SIG-M5 (cell line): ENCODE results near the gene RAPGEF1.

Experiments
- DNase-seq: peaks from one replicate; lab custom pipeline; 2025; lab: John Stamatoyannopoulos, UW

Gene RAPGEF1

DNA sequence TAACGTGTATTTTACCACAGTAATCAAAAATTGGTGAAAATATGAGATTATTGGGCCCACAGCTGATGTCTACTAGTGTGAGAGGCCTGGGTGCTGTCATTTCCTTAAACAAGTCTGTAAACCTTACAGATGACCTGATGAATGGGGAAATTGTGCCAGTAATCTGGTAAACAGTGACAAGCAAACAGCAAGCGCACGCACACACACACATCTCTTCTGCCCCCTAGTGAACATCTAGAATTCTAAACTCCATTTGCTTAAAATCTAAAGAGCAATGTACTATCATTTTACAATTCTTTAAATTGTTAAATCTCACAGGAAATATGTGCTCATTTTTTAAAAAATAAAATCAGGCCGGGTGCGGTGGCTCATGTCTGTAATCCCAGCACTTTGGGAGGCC, 7.5 kb upstream of the RAPGEF1 start:
- DNase-seq: peak; percentile 14

DNA sequence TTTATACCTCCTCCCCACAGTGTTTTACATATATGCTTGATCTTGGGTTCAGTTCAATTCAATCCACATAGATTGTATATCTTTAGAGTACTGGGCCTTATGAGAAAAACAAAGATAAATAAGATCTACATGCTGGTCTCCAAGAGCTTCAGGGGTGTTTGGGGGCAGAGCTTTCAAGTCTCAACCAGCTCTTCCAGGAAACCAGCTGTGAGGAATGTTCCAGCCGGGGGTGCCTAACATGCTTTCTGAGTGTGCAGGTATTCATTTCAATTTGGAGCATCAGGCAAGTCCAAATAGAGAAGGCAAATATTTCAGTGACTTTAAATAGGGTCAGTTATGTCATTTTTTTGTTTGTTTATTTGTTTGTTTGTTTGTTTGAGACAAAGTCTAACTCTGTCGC, 5.7 kb upstream of the RAPGEF1 start:
- no peak for DNase-seq

DNA sequence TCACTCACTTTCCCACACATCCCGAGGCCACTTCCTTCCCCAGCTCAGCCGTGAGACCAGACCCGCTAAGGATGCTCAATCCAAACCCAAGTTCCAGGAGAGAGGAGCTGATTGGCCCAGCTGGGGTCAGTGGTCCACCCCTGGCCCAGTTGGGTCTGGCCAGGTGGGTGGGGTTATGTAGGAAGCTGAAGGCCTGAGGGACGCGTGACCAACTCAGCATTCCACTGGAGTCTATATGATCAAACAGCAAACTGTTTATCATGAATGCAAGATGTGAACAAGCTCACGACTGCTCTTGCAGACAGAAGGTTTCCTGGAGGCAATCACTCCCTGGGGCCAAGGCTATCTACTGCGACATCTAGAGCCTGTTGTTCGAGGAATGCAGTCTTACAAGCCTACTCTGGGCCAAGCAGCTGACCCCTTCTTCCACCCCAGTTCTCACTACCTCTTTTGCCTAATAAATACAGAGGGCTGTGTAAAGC, 4.9 kb upstream of the RAPGEF1 start:
- DNase-seq: no peak

DNA sequence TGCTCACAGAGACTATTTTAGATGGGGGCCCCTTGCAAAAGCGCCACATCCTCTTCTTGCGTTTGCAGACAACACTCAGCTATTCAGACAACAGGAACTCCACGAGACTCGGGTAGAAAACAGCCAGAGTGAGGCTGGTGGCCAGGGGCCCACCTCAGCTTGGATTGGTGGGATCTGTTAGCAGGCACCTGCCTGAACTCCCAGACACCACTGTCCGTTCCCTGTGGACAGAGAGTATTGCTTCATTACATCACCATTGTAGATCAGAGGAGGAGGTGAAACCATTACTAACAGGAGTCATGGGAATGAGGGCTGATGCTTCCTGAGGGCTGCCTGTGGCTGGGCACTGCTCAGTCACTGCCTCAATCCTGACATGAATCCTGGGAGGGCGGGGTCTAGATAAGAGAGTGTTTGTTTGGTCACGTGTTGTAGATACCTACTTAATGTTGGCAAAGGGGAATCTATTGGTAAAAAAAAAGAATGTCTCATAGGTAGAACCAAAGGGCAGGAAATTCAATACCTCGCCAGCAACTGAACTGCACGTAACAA, 4.4 kb upstream of the RAPGEF1 start:
- peak; percentile 23 for DNase-seq

DNA sequence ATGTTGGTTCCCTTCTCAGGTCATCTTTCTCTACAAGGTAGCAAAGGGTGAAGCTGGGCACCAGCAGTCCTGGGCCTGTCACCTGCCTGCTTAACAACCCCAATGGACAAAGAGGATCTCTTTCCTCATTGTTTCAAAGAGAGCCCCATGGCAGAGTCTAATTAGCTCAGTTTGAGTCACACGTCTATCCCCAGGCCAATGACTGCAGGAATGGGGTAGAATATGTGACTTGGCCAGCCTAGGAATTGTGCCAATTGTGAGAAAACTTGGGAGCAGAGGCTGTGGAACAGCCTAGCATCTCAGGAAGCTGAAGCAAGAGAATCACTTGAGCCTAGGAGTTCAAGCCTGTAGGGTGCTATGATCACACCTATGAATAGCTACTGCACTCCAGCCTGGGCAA, 3.6 kb upstream of the RAPGEF1 start:
- no peak for DNase-seq

DNA sequence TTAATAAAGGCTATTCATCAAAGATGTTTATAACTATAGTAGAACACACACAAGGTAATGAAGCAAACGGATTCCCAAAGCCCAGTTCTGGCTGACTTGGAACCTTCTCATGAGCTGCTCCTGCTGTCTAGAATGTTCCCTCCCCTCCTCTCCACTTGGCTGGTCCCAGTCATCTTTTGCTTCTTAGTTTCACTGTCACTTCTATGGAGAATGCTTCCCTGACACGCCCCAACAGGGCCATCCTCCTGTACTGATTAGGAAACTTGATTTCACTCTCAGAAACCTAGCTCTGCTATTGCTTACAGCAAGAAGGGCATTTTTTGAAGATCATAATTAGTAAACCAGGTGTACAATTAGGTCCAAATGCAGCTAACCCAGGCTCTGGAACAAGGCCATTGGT, 3.2 kb upstream of the RAPGEF1 start:
- DNase-seq: no peak

DNA sequence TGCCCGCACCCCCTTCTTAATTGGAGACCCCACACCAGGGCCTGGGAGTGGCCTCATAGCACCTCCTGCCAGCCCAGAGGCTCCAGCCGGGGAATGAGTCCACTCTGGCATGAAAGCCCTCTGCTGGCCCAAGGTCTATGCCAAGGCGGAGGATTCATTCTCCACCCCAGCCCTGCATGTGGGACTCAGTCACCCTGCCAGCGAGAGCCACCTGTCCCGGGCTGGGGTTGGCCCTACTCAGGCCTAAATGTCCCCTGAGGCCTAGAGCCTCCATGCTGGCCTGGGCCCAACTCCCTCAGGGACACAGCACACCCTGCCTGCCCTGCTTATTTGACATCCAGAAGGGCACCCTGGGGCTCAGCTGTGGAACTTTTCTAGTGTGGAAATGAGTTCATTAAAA, 1.0 kb upstream of the RAPGEF1 start:
- no peak for DNase-seq

DNA sequence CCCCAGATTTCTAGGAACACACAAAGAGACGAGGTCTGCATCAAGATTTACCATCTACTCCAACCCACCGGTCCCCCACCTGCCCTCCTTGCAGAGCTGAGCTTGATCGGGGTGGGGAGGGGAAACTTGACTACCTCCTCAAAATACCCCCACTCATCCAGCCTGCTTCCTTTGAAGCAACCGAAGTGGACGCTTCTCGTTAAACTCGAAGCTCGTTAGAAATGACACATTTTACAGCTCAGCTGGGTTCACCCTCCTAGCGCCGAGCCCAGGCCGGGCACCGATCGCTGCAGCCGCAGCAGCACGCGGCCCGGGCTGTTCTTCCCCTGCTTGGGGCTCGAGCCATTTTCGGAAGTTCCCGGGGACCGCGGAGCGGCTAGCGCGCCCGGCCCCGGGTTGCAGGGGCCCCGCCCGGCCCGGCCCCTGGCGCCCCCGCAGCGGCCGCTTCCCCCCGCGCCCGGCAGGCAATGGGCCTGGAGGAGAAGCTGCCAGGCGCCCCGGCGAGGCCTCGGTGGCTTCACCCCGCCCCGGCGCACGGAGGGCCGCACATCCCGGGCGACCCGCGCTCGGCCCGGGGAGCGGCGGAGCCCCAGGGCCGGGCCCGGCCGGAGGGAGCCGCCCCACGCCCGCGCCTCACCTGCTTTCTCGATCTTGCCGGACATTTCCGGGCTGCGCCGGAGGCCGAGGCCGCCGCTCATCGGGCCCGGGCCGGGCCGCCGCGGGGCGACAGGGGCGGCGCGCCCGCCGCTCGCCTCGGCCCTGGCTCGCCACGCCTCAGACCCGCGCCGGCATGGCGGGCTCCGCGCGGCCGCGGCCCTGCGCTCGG, 530 bp downstream of the RAPGEF1 start:
- no peak for DNase-seq

DNA sequence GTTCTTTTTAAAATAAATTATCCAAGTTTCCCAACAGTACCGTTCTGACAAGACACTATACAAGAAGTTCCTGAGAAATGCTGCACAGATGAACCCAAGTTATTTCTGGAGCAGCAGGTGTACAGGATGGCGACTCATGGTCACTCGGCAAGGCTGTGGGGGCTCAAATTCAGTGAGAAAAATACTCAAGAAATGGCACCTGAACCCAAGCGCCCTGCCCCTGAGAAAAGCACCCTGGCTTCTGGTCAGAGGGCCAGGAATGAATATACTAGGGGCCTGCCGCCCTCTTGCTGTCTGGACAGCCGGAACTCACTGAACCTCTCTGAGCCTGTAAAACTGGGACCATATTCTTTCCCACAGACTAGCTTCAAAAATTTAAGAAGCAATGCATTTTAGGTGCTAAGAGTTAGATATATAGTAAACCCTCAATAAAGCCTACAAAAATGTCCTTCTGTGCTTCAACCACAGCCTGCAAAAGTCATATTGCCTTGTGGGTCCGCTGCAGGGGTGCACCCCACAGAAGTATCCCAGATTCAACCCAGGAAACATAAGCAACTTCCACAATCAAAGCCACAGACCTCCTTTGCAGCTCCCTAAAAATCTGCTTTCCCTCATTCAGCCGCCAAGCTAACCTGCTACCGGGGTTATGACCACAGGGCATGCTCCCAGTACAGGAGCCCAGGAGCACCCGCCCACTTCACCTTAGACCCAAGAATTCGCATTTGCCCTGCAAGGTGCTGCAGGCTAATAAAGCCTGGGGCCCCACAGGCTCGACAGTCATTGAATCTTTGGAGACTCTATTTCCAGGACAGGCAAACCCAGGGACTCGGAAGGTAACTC, 1.4 kb downstream of the RAPGEF1 start:
- DNase-seq: no peak

DNA sequence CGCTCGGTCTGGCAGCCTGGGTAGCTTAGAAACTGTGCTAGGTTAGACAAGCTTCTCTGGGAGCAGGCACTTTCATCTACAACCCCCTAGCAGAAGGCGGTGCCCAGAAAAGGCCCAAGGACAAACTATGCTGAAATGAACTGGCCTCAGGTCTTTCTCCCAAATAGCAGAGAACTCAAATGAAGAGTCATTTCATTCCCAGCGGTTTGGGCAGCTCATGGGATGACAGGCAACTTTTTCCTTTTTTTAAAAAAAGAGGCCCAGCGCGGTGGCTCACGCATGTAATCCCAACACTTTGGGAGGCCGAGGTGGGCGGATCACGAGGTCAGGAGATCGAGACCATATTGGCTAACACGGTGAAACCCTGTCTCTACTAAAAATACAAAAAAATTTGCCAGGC, 2.5 kb downstream of the RAPGEF1 start:
- no peak for DNase-seq

DNA sequence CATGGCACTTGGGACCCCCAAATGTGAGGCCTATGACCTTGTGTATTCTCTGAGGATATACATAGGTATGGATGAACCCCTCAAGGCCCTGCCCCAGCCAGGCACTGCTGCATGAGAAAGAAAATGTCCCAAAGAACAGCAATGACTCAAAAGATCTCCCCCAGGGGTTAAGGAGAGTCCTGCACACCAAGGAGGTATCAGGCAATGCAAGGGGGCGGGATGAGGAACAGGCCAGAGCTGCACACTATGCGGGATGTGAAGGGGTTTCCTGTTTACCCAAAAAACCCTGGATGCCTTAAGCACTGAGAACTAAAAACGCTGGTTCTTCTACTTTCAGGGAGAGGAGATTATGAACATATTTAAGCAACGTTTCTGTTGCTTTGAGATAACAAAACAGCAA, 3.4 kb downstream of the RAPGEF1 start:
- no peak for DNase-seq

DNA sequence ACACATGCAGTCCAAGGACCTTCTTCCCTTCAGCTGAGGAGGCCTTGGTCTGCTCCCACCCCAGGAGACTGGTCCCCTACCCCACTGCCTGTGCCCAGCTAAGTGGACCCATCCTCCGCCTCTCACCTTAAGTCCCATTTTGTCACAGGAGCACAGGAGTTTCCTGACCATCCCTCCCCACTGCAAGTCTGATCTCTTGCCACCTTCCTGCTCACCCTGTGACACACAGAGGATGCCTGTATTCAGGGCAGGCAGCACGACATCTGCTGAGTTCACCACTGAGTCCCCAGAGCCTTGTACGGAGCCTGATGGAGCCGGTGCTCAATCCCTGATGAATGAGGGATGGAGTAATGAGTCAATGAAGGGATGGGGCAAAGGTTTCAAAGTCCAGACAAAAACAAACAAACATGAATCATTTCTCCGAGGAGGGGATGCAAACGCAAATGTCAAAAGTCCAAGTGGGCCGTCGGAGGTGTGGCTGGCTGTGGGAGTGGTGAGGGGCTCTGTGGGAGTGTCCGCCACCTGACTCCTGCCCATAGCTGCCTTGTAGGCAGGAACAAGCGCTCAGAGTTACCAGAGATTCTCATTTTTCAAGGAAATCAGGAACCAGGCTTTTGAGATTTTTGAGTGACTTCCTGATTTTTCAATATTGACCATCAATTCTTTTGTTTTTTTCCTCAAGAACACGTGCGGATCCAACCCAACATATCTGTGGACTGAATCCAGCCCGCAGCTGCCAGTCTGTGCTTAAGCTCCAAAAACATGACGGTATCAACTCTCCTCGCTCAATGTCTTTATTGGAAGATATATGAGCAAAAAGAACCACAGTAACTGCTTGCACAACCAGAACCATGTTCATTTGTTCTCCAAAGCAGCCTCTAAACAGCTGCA, 4.4 kb downstream of the RAPGEF1 start:
- no peak for DNase-seq

DNA sequence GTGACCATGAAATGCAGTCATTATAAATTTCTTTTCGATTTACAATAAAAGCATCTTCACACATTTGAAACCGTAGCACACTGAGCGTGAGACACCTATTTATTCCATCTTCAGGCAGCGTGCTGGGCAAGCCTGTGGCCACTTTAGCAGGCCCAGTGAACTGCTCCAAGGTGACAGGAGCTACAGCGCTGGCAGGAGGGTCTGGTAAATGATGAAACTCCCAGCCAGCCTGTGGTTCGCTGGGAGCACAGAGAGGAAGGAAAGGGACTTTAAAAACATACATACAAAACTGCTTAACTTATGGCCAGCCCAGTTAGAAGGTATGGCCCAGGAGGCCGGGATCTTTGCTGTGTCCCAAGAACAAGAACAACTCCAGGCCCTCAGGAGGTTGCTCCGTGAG, 5.1 kb downstream of the RAPGEF1 start:
- no peak for DNase-seq

DNA sequence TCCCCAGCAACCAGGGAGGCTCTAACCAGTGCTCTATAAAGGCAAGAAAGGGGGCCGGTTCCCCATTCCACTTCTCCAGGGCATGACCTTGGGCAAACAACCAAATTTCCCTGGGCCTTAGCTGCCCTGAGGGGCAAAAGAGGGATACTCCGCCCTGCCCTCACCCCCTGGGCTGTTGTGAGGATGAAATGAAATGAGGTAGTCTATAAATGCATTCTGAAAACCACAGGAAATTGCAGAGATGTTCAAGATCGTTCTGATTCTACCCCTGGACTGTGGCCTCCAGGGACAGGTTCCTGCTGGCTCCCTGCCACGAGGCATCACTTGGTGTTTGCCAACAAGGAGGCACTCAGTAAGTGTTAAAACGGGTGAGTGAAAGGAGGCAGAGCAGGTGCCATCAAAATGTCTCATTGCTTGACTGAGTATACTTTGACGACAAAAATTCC, 5.7 kb downstream of the RAPGEF1 start:
- DNase-seq: peak; percentile 20

DNA sequence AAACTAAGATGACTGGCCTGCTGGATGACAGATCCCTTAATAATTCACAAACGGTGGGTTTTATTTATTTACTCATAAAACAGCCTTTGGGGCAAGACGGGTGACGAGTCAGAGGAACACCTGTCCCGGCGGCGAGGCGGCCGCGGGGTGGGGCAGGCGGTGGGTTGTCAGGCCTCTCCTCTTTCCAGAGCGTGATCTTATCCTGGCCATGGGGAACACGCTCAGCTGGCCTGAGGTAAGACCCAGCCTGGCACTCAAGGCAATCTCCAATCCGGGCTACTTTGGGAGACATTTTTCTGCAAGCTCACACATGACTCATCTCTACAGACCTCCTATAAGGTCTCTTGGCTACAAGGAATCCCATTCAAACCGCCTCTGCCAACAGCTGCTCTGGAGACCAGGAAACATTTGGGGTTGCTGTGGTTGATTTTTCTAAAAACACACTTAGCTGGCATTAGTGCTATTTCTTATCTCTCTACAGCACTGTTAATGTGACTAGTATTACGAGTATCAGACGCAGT, 6.3 kb downstream of the RAPGEF1 start:
- peak; percentile 49 for DNase-seq

DNA sequence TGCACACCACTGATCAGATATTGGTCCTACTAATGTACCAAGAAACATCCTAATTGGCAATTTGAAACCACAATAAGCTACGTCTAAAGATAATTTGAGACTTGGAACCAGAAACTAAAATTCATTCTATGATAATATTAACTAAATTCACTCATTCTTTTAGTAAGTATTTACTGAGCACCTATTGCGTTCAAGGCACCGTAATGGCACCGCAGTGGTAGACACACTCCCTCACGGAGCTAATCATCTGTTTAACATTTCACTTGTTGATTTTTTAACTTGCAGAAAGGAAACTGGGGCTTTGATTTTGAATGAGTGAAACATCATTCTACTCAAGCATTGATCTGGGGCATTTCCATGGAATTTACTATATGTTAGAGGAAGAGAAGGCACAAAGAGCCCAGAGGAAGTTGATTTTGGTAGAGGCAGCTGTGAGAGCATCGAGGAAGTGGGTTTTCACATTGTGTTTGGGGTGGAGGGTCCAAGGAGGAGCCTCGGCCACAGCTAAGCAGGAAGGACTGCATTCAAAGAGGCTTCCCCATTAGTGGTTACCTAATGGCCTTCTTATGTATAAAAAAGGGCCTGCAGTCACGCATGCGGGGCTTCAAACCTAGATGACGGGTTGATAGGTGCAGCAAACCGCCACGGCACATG, 7.1 kb downstream of the RAPGEF1 start:
- no peak for DNase-seq

DNA sequence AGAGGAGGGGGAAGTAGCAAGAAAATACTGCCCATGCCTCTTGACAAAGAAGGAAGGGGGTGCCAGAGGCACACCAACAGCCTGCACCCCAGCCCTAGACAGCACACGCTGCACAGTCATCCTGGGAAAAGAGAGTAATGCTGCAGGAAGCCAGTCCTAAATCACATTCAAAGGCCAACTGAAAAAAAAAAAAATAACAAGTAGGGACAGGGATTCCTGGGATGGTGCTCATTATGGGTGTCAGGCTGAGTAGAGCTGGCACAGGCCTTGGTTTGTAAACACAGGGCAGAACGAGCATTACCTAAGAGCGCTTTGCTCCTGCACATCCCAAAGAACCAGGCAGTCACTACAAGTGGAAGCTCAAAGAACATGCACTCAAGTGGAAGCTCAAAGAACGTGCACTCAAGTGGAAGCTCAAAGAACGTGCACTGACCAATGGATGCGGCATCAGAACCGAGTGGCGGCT, 7.8 kb downstream of the RAPGEF1 start:
- DNase-seq: no peak

DNA sequence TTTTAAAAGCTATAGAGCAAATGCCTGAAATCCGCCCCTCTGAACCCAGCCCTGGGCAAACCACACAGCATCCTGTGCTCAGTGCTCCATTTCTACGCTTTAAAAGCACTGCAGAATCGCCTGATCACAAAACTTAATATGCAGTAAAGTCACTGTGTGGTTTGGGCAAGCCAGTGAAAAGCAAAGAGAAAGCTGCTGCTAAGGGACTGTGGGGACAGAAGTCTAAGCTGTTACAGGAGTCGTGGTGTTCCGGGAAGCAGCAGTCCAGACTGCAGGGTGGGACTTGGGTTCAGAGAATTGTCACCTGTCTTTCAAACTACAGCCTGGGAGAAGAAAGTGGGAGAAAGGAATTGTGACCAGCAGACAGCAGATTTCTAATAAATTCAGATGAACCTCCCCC, 8.2 kb downstream of the RAPGEF1 start:
- DNase-seq: no peak

DNA sequence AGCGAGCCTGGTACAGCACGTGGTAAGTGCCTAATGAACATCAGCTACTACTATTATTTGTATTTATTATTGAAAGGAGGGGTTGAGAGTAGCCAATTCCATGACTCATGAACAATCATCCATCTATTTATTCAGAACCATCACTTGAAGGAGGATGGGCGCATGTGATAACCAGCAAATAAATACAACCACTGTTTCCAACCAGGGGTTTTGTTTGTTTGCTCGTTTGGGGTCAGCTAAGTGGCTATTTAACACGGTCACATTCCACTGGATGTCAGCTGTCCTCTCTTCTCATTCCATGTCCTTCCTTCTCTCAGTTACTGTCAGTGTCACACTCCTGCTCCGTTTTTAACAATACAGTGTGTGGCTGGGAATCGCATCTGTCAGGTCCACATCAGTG, 8.6 kb downstream of the RAPGEF1 start:
- DNase-seq: no peak

DNA sequence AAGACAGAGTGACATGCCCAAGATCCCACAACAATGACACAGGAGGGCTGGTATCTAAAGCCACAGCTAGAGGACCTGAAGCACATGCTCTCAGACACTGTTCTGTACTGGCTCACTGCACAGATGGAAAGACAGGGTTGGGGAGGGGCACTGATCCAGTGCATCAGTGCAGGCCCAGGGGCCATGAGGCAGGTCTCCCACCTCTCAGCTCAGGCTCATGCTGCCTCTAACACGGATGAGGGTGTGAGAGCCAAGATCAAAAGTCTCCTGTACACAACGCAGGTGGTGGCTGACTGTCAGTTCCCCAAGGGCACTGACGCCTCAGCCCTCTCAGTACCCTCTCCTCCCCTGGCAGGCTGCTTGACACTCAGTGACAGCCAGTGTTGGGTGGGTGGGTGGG, 10.9 kb downstream of the RAPGEF1 start:
- no peak for DNase-seq

DNA sequence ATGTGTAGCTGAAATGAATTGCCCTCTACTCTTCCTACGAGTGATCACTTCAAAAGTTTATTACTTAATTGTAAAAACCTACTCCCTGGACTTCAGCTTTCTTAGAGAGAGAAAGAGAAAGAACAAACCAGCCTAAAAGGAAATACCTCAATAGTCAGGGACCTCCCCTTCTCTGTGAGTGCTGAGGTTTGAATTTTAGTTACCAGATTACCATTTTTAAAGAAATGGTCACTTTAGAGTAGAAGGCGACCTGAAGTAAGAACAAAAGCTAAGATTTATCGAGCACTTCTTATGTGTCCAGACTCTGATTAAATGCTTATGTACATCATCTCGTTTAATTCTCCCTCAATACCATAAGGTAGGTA, 11.3 kb downstream of the RAPGEF1 start:
- DNase-seq: no peak
